Calu3 (cell line): ENCODE measurements around the gene AKNAD1. TPM values are rescaled to one million over a fixed set of nuclear protein-coding genes. Genes with fewer than 3 reads are reported as not detected.

Experiments
- BruUV-seq: library from RNA; stranded (reverse); fragments of 400-500 nt; replicated peaks from 2 replicates; lab custom pipeline; 2021; lab: Mats Ljungman, UMichigan
- CTCF ChIA-PET: fragments of 300-600 bp; sonication (Branson Sonifier 250); formaldehyde crosslinking; loops from one replicate; lab custom pipeline; 2022; ENCODE audit warnings: antibody characterized with exemption; lab: Charles Lee
- DNase-seq: peaks from one replicate; pipeline ENCODE4 v3.0.0; 2022
- H3K27ac Mint-ChIP-seq: one replicate; pipeline ENCODE4 v1.8.0; 2022; ENCODE audit warnings: mixed read lengths; ENCODE audit not compliant: unreplicated experiment
- H3K27me3 Mint-ChIP-seq: one replicate; pipeline ENCODE4 v1.8.0; 2022; ENCODE audit warnings: mixed read lengths; ENCODE audit not compliant: unreplicated experiment
- H3K36me3 Mint-ChIP-seq: one replicate; pipeline ENCODE4 v1.8.0; 2022; ENCODE audit warnings: mild to moderate bottlenecking, moderate library complexity, mixed read lengths; ENCODE audit not compliant: insufficient read depth, unreplicated experiment
- H3K4me1 Mint-ChIP-seq: one replicate; pipeline ENCODE4 v1.8.0; 2022; ENCODE audit warnings: mild to moderate bottlenecking, low read depth, mixed read lengths; ENCODE audit not compliant: unreplicated experiment
- H3K4me3 Mint-ChIP-seq: one replicate; pipeline ENCODE4 v1.8.0; 2022; ENCODE audit warnings: mild to moderate bottlenecking, low read depth, moderate library complexity, mixed read lengths; ENCODE audit not compliant: unreplicated experiment
- H3K9me3 Mint-ChIP-seq: one replicate; pipeline ENCODE4 v1.8.0; 2022; ENCODE audit warnings: low read depth, mixed read lengths; ENCODE audit not compliant: unreplicated experiment
- intact Hi-C: fragments of 100-400 bp; cut with micrococcal nuclease; formaldehyde crosslinking; loops from one replicate; pipeline ENCODE4 v1.10.0; 2022; ENCODE audit not compliant: unreplicated experiment
- total RNA-seq: library from RNA; stranded (reverse); gene quantifications from 2 replicates; pipeline ENCODE4 v1.2.3, GENCODE V29; 2022
- TF ChIP-seq, protein P1 (sequence below): fragments of 200-600 bp; IDR thresholded peaks from one replicate; pipeline ENCODE4 v1.8.0; 2022; ENCODE audit warnings: antibody characterized with exemption; ENCODE audit not compliant: unreplicated experiment

AKNAD1 gene
- total RNA-seq, 1 experiment from 2014 or later = not detected

DNA sequence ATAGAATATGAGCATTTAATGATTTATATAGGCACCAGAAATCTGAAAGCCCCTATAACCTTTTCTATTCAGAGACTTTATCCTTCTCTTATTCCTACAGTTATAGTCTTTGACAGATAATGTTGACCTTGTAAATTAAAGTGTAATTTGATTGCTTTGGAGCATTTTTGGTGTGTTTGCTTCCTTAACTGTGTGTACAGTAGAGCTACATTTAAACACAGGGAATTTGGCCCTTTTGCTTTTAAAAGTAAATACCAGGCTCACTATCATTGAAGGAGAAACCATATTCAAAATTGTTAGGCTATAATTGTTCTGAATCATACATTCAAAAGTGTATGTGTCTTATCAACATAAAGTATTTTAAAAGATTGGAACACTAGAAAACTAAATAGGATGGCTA is 77.4 kb downstream of the AKNAD1 start:
- intact Hi-C loops = no loop called here
- H3K4me3 Mint-ChIP-seq = no peak overlapping the region
- no peaks in the 10 kb centered on the region for H3K4me1 Mint-ChIP-seq
- H3K27ac Mint-ChIP-seq = no peak overlapping the region
- no peak for DNase-seq
- CTCF ChIA-PET = no interaction called here
- peaks cover 1% of the 10 kb centered on the region for H3K9me3 Mint-ChIP-seq
- H3K27me3 Mint-ChIP-seq = no peaks in the 10 kb centered on the region
- no TSS peak for BruUV-seq
- TF ChIP-seq, protein P1, sequence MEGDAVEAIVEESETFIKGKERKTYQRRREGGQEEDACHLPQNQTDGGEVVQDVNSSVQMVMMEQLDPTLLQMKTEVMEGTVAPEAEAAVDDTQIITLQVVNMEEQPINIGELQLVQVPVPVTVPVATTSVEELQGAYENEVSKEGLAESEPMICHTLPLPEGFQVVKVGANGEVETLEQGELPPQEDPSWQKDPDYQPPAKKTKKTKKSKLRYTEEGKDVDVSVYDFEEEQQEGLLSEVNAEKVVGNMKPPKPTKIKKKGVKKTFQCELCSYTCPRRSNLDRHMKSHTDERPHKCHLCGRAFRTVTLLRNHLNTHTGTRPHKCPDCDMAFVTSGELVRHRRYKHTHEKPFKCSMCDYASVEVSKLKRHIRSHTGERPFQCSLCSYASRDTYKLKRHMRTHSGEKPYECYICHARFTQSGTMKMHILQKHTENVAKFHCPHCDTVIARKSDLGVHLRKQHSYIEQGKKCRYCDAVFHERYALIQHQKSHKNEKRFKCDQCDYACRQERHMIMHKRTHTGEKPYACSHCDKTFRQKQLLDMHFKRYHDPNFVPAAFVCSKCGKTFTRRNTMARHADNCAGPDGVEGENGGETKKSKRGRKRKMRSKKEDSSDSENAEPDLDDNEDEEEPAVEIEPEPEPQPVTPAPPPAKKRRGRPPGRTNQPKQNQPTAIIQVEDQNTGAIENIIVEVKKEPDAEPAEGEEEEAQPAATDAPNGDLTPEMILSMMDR = no peak
- peaks cover 8% of the 10 kb centered on the region for H3K36me3 Mint-ChIP-seq

DNA sequence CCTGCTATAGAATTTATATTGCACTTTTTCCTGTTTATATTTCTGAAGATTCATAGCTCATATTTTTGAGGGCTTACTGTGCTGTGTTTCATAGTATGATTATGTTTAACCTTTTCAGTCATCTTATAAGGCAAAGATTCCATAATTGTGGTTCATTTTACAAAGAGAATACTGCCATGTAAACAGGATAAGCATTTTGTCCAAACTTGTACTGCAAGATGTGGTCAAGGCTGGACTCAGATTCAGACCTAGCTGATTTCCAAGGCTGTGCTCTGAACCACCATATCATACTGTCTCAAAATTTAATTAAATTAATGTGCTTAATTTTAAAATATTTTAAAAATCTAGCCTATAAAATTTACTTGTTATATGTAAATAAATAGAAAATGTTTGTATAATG is 79.1 kb downstream of the AKNAD1 start:
- CTCF ChIA-PET = no interaction called here
- no peak for DNase-seq
- no peak overlapping the region for H3K4me3 Mint-ChIP-seq
- H3K9me3 Mint-ChIP-seq = no peaks in the 10 kb centered on the region
- H3K27ac Mint-ChIP-seq = no peak overlapping the region
- H3K36me3 Mint-ChIP-seq = peaks cover 9% of the 10 kb centered on the region
- TF ChIP-seq, protein P1 = no peak
- intact Hi-C loops = no loop called here
- no peaks in the 10 kb centered on the region for H3K27me3 Mint-ChIP-seq
- BruUV-seq = no TSS peak
- no peaks in the 10 kb centered on the region for H3K4me1 Mint-ChIP-seq

GRCh38 chr1:108767708-108768107 is 89.2 kb downstream of the AKNAD1 start:
- no TSS peak for BruUV-seq
- DNase-seq = no peak
- TF ChIP-seq, protein P1 = no peak
- CTCF ChIA-PET = no interaction called here
- Mint-ChIP-seq H3K27ac (no peak overlapping the region), H3K9me3 (no peaks in the 10 kb centered on the region), H3K27me3 (no peaks in the 10 kb centered on the region), H3K4me1 (no peaks in the 10 kb centered on the region), H3K4me3 (no peak overlapping the region), H3K36me3 (no peaks in the 10 kb centered on the region)
- intact Hi-C loops = no loop called here

- Mint-ChIP-seq H3K4me1 (no peaks in the 10 kb centered on the region), H3K27me3 (no peaks in the 10 kb centered on the region), H3K4me3 (no peak overlapping the region), H3K27ac (no peak overlapping the region), H3K36me3 (no peaks in the 10 kb centered on the region), H3K9me3 (no peaks in the 10 kb centered on the region)
- no peak for DNase-seq
- no TSS peak for BruUV-seq
- intact Hi-C loops = no loop called here
- CTCF ChIA-PET = no interaction called here
- TF ChIP-seq, protein P1 = no peak
These were observed 89.8 kb downstream of the AKNAD1 start for GRCh38 chr1:108767115-108767514.

Other genes with a start within 250 kb of the AKNAD1 start
- 9.9 and 10.6 TPM in 2 replicates for gene HENMT1, start 196.0 kb downstream of the AKNAD1 start, total RNA-seq
- gene PRPF38B, start 164.8 kb downstream of the AKNAD1 start, total RNA-seq = 45.7 and 47.6 TPM in 2 replicates
- gene FNDC7, start 144.2 kb downstream of the AKNAD1 start, total RNA-seq = not detected in 2 replicates
- gene STXBP3, start 110.4 kb downstream of the AKNAD1 start, total RNA-seq = 30.3 and 32.0 TPM in 2 replicates
- gene GPSM2, start 19.9 kb upstream of the AKNAD1 start, total RNA-seq = 20.8 and 24.2 TPM in 2 replicates
- 29.5 and 30.4 TPM in 2 replicates for gene CLCC1, start 106.4 kb upstream of the AKNAD1 start, total RNA-seq
- 6.3 and 6.8 TPM in 2 replicates for gene WDR47, start 185.0 kb upstream of the AKNAD1 start, total RNA-seq
- 20.6 and 26.1 TPM in 2 replicates for gene TAF13, start 218.9 kb upstream of the AKNAD1 start, total RNA-seq
- gene TMEM167B, start 233.7 kb upstream of the AKNAD1 start, total RNA-seq = 13.6 and 14.5 TPM in 2 replicates